WTC11 (cell line): Measurements from ENCODE around the gene ZNF397. TPM values are rescaled to one million over a fixed set of nuclear protein-coding genes. Genes with fewer than 3 reads are reported as not detected.

Source experiments
- ATAC-seq: fragments of 200-7000 bp; cut with Tn5 transposase; 2 replicates; pipeline ENCODE4 v1.10.0; 2021; ENCODE audit warnings: mild to moderate bottlenecking, moderate library complexity
- CTCF ChIA-PET: fragments of 300-600 bp; sonication (Branson Sonifier 250); formaldehyde crosslinking; loops from one replicate; lab custom pipeline; 2021; ENCODE audit warnings: antibody characterized with exemption; lab: Charles Lee
- POLR2A ChIA-PET: fragments of 350-600 bp; sonication (Branson Sonifier 250); formaldehyde crosslinking; loops from one replicate; lab custom pipeline; 2021; ENCODE audit warnings: antibody characterized with exemption; lab: Charles Lee
- DNase-seq: peaks from one replicate; pipeline ENCODE4 v3.0.0; 2021; ENCODE audit warnings: low spot score
- H3K27ac Mint-ChIP-seq: 2 replicates; pipeline ENCODE4 v1.8.0; 2021; ENCODE audit warnings: mixed read lengths
- H3K27me3 Mint-ChIP-seq: 2 replicates; pipeline ENCODE4 v1.8.0; 2021; ENCODE audit warnings: low read depth, mild to moderate bottlenecking, moderate library complexity, mixed read lengths
- H3K36me3 Mint-ChIP-seq: 2 replicates; pipeline ENCODE4 v1.8.0; 2021; ENCODE audit warnings: mixed read lengths
- H3K4me1 Mint-ChIP-seq: 2 replicates; pipeline ENCODE4 v1.8.0; 2022; ENCODE audit warnings: mixed read lengths
- H3K4me3 Mint-ChIP-seq: 2 replicates; pipeline ENCODE4 v1.8.0; 2021; ENCODE audit warnings: mild to moderate bottlenecking, moderate library complexity, mixed read lengths
- H3K9me3 Mint-ChIP-seq: 2 replicates; pipeline ENCODE4 v1.8.0; 2021; ENCODE audit warnings: mixed read lengths
- ATF1 ChIP-seq: sonication (generic); formaldehyde crosslinking; IDR thresholded peaks from 2 replicates; pipeline ENCODE4 v1.8.1; 2023; ENCODE audit warnings: mild to moderate bottlenecking, moderate library complexity, missing genetic modification reagents
- ATF2 ChIP-seq: sonication (generic); formaldehyde crosslinking; IDR thresholded peaks from 2 replicates; pipeline ENCODE4 v1.8.1; 2022; ENCODE audit warnings: low read depth, missing genetic modification reagents, borderline replicate concordance
- ATF3 ChIP-seq: sonication (generic); formaldehyde crosslinking; conservative IDR thresholded peaks from 2 replicates; pipeline ENCODE4 v1.8.1; 2022; ENCODE audit warnings: mild to moderate bottlenecking, missing genetic modification reagents
- CREB1 ChIP-seq: sonication (generic); formaldehyde crosslinking; IDR thresholded peaks from 2 replicates; pipeline ENCODE4 v1.8.0; 2023; ENCODE audit warnings: mild to moderate bottlenecking, missing genetic modification reagents
- CREM ChIP-seq: sonication (generic); formaldehyde crosslinking; IDR thresholded peaks from 2 replicates; pipeline ENCODE4 v1.8.1; 2022; ENCODE audit warnings: mild to moderate bottlenecking, missing genetic modification reagents, moderate library complexity
- E2F1 ChIP-seq: sonication (generic); formaldehyde crosslinking; IDR thresholded peaks from 2 replicates; pipeline ENCODE4 v1.8.0; 2022; ENCODE audit warnings: mild to moderate bottlenecking, missing genetic modification reagents
- ERG ChIP-seq: fragments of 250-450 bp; sonication (Bioruptor Pico); IDR thresholded peaks from 2 replicates; pipeline ENCODE4 v1.8.0; 2021; ENCODE audit warnings: mild to moderate bottlenecking
- FOXK1 ChIP-seq: sonication (generic); formaldehyde crosslinking; IDR thresholded peaks from 2 replicates; pipeline ENCODE4 v1.8.0; 2022; ENCODE audit warnings: mild to moderate bottlenecking, moderate library complexity, missing genetic modification reagents
- JAZF1 ChIP-seq: fragments of 250-450 bp; sonication (Bioruptor Pico); IDR thresholded peaks from 2 replicates; pipeline ENCODE4 v1.9.0; 2021; ENCODE audit warnings: moderate library complexity, mild to moderate bottlenecking, inconsistent platforms
- JUN ChIP-seq: sonication (generic); formaldehyde crosslinking; IDR thresholded peaks from 2 replicates; pipeline ENCODE4 v1.8.0; 2023; ENCODE audit warnings: mild to moderate bottlenecking, missing genetic modification reagents
- NFE2L1 ChIP-seq: sonication (generic); formaldehyde crosslinking; IDR thresholded peaks from 2 replicates; pipeline ENCODE4 v1.8.1; 2023; ENCODE audit warnings: missing genetic modification reagents
- ZNF219 ChIP-seq: sonication (generic); formaldehyde crosslinking; IDR thresholded peaks from 2 replicates; pipeline ENCODE4 v1.8.0; 2023; ENCODE audit warnings: missing genetic modification reagents, mild to moderate bottlenecking, borderline replicate concordance
- ZNF396 ChIP-seq: fragments of 250-450 bp; sonication (Bioruptor Pico); IDR thresholded peaks from 2 replicates; pipeline ENCODE4 v1.8.0; 2021; ENCODE audit warnings: mild to moderate bottlenecking, moderate library complexity, borderline replicate concordance
- ZNF425 ChIP-seq: fragments of 250-450 bp; sonication (Bioruptor Pico); conservative IDR thresholded peaks from 2 replicates; pipeline ENCODE4 v1.9.0; 2021; ENCODE audit warnings: mild to moderate bottlenecking
- ZNF671 ChIP-seq: fragments of 250-450 bp; sonication (Bioruptor Pico); IDR thresholded peaks from 2 replicates; pipeline ENCODE4 v1.8.0; 2021; ENCODE audit warnings: mild to moderate bottlenecking
- total RNA-seq: library from RNA; stranded (reverse); gene quantifications from 3 replicates; pipeline ENCODE4 v1.2.3, GENCODE V29; 2021
- TF ChIP-seq, protein P1 (sequence below): fragments of 250-450 bp; sonication (Bioruptor Pico); IDR thresholded peaks from 2 replicates; pipeline ENCODE4 v1.9.0; 2021; ENCODE audit warnings: moderate library complexity, mild to moderate bottlenecking, inconsistent platforms, borderline replicate concordance
- TF ChIP-seq, protein P2 (sequence below): sonication (generic); formaldehyde crosslinking; IDR thresholded peaks from 2 replicates; pipeline ENCODE4 v1.8.0; 2023; ENCODE audit warnings: mild to moderate bottlenecking, missing genetic modification reagents
- TF ChIP-seq, protein P3 (sequence below): fragments of 250-450 bp; sonication (Bioruptor Pico); IDR thresholded peaks from 2 replicates; pipeline ENCODE4 v1.9.0; 2021; ENCODE audit warnings: mild to moderate bottlenecking, borderline replicate concordance

Gene ZNF397
- total RNA-seq, 1 experiment from 2014 or later, result 44.0 TPM

DNA sequence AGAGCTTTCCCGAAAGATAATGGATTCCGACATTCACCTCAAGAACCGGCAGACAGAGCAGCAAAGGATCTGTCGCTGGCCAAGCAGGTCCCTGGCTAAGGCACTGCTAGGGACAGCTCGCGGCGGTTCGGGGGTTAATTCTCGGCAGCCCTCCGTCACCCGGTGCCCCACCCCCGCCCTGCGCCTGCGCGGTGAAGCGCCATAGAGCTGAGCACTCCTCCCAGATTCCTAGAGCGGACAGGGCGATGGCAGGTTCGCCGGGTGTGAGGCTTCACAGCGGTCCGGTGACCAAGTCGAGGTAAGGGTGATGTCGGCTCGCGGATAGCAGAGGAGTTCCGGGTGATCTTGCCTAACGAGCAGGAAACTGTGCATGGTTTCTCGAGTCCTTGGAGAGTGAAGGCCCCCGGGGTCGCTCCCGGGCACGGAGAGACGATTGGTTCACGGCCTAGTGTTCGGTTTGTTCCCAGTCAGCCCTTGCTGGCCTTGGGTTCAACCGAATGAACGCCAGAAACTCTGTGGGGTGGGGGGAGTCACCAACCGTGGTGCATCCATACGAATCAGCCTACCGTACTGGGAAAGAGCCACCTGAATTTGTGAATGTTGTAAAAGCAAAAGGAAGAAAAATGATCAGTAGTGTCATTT, 49.4 kb downstream of the ZNF397 start, which contains the start of gene ZSCAN30 (continued):
- TF ChIP-seq ZNF425 (CRISPR knock-in tag), result no peak
- TF ChIP-seq ATF3, result no peak
- peak; percentile 91; the same call in 1 of the 2 replicates for TF ChIP-seq FOXK1
- TF ChIP-seq ATF2 (CRISPR knock-in tag), result no peak
- TF ChIP-seq, protein P1, sequence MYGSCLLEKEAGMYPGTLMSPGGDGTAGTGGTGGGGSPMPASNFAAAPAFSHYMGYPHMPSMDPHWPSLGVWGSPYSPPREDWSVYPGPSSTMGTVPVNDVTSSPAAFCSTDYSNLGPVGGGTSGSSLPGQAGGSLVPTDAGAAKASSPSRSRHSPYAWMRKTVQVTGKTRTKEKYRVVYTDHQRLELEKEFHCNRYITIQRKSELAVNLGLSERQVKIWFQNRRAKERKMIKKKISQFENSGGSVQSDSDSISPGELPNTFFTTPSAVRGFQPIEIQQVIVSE (CRISPR knock-in tag), result no peak
- no peak for TF ChIP-seq ZNF219
- no peak for TF ChIP-seq ZNF396 (CRISPR knock-in tag)

GRCh38 chr18:35291166-35291565, 50.3 kb downstream of the ZNF397 start:
- Mint-ChIP-seq H3K9me3 (peaks cover 21% of the 10 kb centered on the region), H3K27ac (0 out of 2 replicates have a peak overlapping the region, but pooled peaks have one; percentile 9), H3K4me3 (peak overlapping the region; percentile 99), H3K4me1 (peaks cover 12% of the 10 kb centered on the region), H3K36me3 (peaks cover 18% of the 10 kb centered on the region), H3K27me3 (no peaks in the 10 kb centered on the region)
- TF ChIP-seq E2F1 (CRISPR knock-in tag) (no peak), JAZF1 (CRISPR knock-in tag) (no peak), CREM (CRISPR knock-in tag) (no peak), ERG (CRISPR knock-in tag) (no peak)
- ChIA-PET POLR2A (no interaction called here), CTCF (no interaction called here)
- no peak for DNase-seq
- no peak for ATAC-seq

GRCh38 chr18:35296060-35296459, 55.2 kb downstream of the ZNF397 start:
- POLR2A ChIA-PET, result no interaction called here
- Mint-ChIP-seq H3K9me3 (peaks cover 12% of the 10 kb centered on the region), H3K27me3 (no peaks in the 10 kb centered on the region), H3K27ac (no peak overlapping the region), H3K4me1 (peaks cover 5% of the 10 kb centered on the region), H3K4me3 (no peak overlapping the region), H3K36me3 (peaks cover 31% of the 10 kb centered on the region)
- DNase-seq (no peak), ATAC-seq (no peak)
- CTCF ChIA-PET, result no interaction called here
- no peak for TF ChIP-seq NFE2L1
- no peak for TF ChIP-seq ATF1 (CRISPR knock-in tag)
- TF ChIP-seq, protein P2, sequence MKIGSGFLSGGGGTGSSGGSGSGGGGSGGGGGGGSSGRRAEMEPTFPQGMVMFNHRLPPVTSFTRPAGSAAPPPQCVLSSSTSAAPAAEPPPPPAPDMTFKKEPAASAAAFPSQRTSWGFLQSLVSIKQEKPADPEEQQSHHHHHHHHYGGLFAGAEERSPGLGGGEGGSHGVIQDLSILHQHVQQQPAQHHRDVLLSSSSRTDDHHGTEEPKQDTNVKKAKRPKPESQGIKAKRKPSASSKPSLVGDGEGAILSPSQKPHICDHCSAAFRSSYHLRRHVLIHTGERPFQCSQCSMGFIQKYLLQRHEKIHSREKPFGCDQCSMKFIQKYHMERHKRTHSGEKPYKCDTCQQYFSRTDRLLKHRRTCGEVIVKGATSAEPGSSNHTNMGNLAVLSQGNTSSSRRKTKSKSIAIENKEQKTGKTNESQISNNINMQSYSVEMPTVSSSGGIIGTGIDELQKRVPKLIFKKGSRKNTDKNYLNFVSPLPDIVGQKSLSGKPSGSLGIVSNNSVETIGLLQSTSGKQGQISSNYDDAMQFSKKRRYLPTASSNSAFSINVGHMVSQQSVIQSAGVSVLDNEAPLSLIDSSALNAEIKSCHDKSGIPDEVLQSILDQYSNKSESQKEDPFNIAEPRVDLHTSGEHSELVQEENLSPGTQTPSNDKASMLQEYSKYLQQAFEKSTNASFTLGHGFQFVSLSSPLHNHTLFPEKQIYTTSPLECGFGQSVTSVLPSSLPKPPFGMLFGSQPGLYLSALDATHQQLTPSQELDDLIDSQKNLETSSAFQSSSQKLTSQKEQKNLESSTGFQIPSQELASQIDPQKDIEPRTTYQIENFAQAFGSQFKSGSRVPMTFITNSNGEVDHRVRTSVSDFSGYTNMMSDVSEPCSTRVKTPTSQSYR (CRISPR knock-in tag), result no peak
- TF ChIP-seq CREB1 (CRISPR knock-in tag), result no peak
- TF ChIP-seq, protein P3, sequence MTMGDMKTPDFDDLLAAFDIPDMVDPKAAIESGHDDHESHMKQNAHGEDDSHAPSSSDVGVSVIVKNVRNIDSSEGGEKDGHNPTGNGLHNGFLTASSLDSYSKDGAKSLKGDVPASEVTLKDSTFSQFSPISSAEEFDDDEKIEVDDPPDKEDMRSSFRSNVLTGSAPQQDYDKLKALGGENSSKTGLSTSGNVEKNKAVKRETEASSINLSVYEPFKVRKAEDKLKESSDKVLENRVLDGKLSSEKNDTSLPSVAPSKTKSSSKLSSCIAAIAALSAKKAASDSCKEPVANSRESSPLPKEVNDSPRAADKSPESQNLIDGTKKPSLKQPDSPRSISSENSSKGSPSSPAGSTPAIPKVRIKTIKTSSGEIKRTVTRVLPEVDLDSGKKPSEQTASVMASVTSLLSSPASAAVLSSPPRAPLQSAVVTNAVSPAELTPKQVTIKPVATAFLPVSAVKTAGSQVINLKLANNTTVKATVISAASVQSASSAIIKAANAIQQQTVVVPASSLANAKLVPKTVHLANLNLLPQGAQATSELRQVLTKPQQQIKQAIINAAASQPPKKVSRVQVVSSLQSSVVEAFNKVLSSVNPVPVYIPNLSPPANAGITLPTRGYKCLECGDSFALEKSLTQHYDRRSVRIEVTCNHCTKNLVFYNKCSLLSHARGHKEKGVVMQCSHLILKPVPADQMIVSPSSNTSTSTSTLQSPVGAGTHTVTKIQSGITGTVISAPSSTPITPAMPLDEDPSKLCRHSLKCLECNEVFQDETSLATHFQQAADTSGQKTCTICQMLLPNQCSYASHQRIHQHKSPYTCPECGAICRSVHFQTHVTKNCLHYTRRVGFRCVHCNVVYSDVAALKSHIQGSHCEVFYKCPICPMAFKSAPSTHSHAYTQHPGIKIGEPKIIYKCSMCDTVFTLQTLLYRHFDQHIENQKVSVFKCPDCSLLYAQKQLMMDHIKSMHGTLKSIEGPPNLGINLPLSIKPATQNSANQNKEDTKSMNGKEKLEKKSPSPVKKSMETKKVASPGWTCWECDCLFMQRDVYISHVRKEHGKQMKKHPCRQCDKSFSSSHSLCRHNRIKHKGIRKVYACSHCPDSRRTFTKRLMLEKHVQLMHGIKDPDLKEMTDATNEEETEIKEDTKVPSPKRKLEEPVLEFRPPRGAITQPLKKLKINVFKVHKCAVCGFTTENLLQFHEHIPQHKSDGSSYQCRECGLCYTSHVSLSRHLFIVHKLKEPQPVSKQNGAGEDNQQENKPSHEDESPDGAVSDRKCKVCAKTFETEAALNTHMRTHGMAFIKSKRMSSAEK (CRISPR knock-in tag), result no peak
- no peak for TF ChIP-seq ZNF671
- no peak for TF ChIP-seq JUN
- no peak for TF ChIP-seq JAZF1 (CRISPR knock-in tag)
